ENCODE results near the gene CCNY.

- TF ChIP-seq POLR2AphosphoS5 (IDR thresholded peaks at IDR 0.05; ENCODE audit: low read depth, low read length) (no peak), POLR2A (IDR thresholded peaks at IDR 0.05; ENCODE audit: low read depth, low read length) (no peak), TAF1 (IDR thresholded peaks at IDR 0.05; ENCODE audit: borderline replicate concordance, low read depth, low read length) (no peak)
Measured at GRCh38 chr10:35487336-35488034, 151.2 kb downstream of the CCNY start.
